Ishikawa (cell line): Measurements from ENCODE around the gene DCLRE1C.

ENCODE experiments used
- CREB1 ChIP-seq: IDR thresholded peaks from 2 replicates; pipeline ENCODE4 v1.6.1; 2012; ENCODE audit warnings: low read depth
- FOXM1 ChIP-seq: IDR thresholded peaks from 2 replicates; pipeline ENCODE4 v1.6.1; 2012; ENCODE audit warnings: low read depth, borderline replicate concordance
- MAX ChIP-seq: IDR thresholded peaks from 2 replicates; pipeline ENCODE4 v1.6.1; 2012
- RAD21 ChIP-seq: IDR thresholded peaks from 2 replicates; pipeline ENCODE4 v1.6.1; 2012; ENCODE audit warnings: low read depth

Gene DCLRE1C

GRCh38 chr10:14852236-14852635 lies 101.7 kb downstream of the DCLRE1C start:
- TF ChIP-seq MAX (no peak), FOXM1 (no peak), RAD21 (no peak), CREB1 (no peak)
